GM19193 (cell line): Measurements from ENCODE around the gene CIB4.

Source experiments
- POLR2A ChIP-seq: IDR thresholded peaks from 4 replicates; pipeline ENCODE4 v1.6.1; 2011; ENCODE audit not compliant: insufficient read depth, insufficient read length; ENCODE audit errors: extremely low read depth

Gene CIB4

GRCh38 chr2:26672112-26672817 lies 31.1 kb upstream of the CIB4 start:
- TF ChIP-seq POLR2A: no peak

- no peak for TF ChIP-seq POLR2A
Measured at GRCh38 chr2:26671691-26672090, 30.5 kb upstream of the CIB4 start.

GRCh38 chr2:26670931-26671460 lies 29.8 kb upstream of the CIB4 start:
- TF ChIP-seq POLR2A: no peak

GRCh38 chr2:26670171-26670570 lies 29.0 kb upstream of the CIB4 start:
- TF ChIP-seq POLR2A: no peak

GRCh38 chr2:26668856-26669750 lies 27.9 kb upstream of the CIB4 start:
- no peak for TF ChIP-seq POLR2A

GRCh38 chr2:26668041-26668440 lies 26.9 kb upstream of the CIB4 start:
- TF ChIP-seq POLR2A: no peak

- no peak for TF ChIP-seq POLR2A
Measured at GRCh38 chr2:26666671-26667070, 25.5 kb upstream of the CIB4 start.

- TF ChIP-seq POLR2A: no peak
Measured at GRCh38 chr2:26660363-26660962, 19.3 kb upstream of the CIB4 start.

- no peak for TF ChIP-seq POLR2A
Measured at GRCh38 chr2:26658691-26659346, 17.7 kb upstream of the CIB4 start.

GRCh38 chr2:26657265-26657664 lies 16.1 kb upstream of the CIB4 start:
- TF ChIP-seq POLR2A: no peak

GRCh38 chr2:26655611-26656195 lies 14.5 kb upstream of the CIB4 start:
- no peak for TF ChIP-seq POLR2A

- TF ChIP-seq POLR2A: no peak
Measured at GRCh38 chr2:26654061-26654340, 12.8 kb upstream of the CIB4 start.

GRCh38 chr2:26653207-26654060 lies 12.3 kb upstream of the CIB4 start:
- TF ChIP-seq POLR2A: no peak

- TF ChIP-seq POLR2A: no peak
Measured at GRCh38 chr2:26652361-26653041, 11.3 kb upstream of the CIB4 start.

- TF ChIP-seq POLR2A: no peak
Measured at GRCh38 chr2:26651799-26652198, 10.6 kb upstream of the CIB4 start.
